Measurements from ENCODE around the gene KLF15.

DNA sequence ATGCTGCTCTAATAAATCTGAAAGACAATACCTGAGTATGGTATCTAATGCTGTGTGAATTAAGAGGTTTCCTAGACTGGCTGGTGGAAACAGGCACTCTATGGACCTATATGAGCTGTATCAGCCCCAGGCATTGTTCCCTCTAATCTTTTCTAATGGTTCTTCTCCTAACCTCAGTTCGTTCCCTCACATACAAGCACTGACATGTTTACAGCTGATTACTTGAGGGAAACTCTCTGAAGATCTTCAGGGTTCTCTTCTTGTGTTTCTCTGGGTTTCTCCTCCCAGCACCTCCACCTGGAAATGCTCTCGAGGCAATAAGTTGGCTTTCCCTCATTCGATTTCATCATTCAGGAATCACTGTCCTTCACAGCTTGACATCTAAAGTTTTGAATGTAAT, 52.9 kb downstream of the KLF15 start:
- TF ChIP-seq, protein P1, sequence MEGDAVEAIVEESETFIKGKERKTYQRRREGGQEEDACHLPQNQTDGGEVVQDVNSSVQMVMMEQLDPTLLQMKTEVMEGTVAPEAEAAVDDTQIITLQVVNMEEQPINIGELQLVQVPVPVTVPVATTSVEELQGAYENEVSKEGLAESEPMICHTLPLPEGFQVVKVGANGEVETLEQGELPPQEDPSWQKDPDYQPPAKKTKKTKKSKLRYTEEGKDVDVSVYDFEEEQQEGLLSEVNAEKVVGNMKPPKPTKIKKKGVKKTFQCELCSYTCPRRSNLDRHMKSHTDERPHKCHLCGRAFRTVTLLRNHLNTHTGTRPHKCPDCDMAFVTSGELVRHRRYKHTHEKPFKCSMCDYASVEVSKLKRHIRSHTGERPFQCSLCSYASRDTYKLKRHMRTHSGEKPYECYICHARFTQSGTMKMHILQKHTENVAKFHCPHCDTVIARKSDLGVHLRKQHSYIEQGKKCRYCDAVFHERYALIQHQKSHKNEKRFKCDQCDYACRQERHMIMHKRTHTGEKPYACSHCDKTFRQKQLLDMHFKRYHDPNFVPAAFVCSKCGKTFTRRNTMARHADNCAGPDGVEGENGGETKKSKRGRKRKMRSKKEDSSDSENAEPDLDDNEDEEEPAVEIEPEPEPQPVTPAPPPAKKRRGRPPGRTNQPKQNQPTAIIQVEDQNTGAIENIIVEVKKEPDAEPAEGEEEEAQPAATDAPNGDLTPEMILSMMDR (IDR thresholded peaks at IDR 0.05): no peak
- no peak for TF ChIP-seq POLR2A (IDR thresholded peaks at IDR 0.05)

Measured in lower leg skin (tissue), 3 donors.